ENCODE measurements around the gene ACLY.

ACLY gene

DNA sequence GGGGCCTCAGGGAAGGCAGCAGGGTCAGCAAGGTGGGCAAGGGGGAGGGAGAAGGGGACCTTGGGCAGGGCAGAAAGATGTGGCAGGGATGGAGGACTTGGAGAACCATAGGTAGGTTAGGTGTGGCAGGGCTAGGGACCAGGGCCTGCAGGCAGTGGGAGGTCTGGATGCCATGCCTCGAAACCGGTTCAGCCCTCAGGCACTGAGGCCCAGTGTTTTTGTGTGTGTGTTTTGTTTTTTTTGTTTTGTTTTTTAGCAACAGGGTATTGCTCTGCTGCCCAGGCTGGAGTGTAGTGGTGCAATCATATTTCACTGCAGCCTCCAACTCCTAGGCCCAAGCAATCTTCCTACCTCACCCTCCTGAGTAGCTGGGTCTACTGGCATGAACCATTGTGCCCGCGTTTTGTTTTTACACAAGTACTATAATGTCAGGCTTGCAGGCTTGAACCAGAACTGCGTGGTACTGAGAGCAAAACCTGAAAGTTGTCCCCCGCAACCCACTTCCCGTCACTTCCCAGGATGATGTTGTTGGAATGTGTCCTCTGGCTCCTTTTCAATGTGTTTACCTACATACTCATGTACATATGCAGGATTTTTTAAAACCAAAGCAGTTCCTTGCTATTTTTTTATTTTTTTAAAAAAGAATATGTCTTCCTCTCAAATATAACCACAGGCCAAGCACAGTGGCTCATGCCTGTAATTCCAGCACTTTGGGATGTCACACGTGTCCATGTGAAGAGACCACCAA lies 24.0 kb upstream of the ACLY start:
- Histone ChIP-seq H3K27ac (ENCODE audit: low read depth, low read length, poor library complexity, severe bottlenecking) (no peak overlapping the region), H4K20me1 (ENCODE audit: insufficient read depth, low read length) (no peaks in the 10 kb centered on the region), H3K9ac (ENCODE audit: low read length) (no peak overlapping the region), H3K4me3 (ENCODE audit: low read depth, low read length, poor library complexity, severe bottlenecking) (no peak overlapping the region), H3K9me3 (ENCODE audit: low read length) (no peaks in the 10 kb centered on the region), H3K79me2 (ENCODE audit: insufficient read depth, low read length) (no peaks in the 10 kb centered on the region), H3K4me1 (ENCODE audit: insufficient read depth, low read length, severe bottlenecking) (no peaks in the 10 kb centered on the region), H3F3A (ENCODE audit: insufficient read depth, low read length) (no peaks in the 10 kb centered on the region), H2AFZ (ENCODE audit: low read length) (no peak overlapping the region), H3K4me2 (ENCODE audit: low read length) (no peak overlapping the region), H3K27me3 (ENCODE audit: insufficient read depth, low read length) (no peaks in the 10 kb centered on the region), H3K36me3 (ENCODE audit: insufficient read depth, low read length) (no peaks in the 10 kb centered on the region), H3K9me2 (ENCODE audit: low read depth, low read length) (no peaks in the 10 kb centered on the region)
- no peak for TF ChIP-seq EZH2 (IDR thresholded peaks at IDR 0.05; ENCODE audit: borderline replicate concordance, low read length)
- TF ChIP-seq, protein P1, sequence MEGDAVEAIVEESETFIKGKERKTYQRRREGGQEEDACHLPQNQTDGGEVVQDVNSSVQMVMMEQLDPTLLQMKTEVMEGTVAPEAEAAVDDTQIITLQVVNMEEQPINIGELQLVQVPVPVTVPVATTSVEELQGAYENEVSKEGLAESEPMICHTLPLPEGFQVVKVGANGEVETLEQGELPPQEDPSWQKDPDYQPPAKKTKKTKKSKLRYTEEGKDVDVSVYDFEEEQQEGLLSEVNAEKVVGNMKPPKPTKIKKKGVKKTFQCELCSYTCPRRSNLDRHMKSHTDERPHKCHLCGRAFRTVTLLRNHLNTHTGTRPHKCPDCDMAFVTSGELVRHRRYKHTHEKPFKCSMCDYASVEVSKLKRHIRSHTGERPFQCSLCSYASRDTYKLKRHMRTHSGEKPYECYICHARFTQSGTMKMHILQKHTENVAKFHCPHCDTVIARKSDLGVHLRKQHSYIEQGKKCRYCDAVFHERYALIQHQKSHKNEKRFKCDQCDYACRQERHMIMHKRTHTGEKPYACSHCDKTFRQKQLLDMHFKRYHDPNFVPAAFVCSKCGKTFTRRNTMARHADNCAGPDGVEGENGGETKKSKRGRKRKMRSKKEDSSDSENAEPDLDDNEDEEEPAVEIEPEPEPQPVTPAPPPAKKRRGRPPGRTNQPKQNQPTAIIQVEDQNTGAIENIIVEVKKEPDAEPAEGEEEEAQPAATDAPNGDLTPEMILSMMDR (IDR thresholded peaks at IDR 0.05; ENCODE audit: low read length) = no peak

DNA sequence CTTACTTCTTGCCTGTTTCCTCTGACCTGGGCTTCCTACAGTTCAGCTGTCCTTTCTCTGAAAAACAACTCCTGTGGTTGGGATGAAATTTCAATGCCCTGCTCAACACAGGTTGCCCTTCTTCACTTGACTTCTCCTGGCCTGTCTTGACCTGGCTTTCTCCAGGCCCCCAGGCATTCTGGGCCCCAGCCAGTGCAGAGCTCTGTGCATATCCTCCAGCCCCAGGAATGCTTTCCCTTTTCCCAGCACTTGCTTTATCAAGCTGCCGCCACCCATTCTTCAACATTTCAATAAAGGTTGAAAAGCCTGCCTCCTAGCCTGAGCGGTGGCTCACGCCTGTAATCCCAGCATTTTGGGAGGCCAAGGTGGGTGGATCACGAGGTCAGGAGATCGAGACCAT lies 22.4 kb upstream of the ACLY start:
- H2AFZ ChIP-seq (ENCODE audit: low read length) = no peak overlapping the region
- H3K36me3 ChIP-seq (ENCODE audit: insufficient read depth, low read length) = no peaks in the 10 kb centered on the region; the same call in 1 of the 2 replicates
- H4K20me1 ChIP-seq (ENCODE audit: insufficient read depth, low read length) = no peaks in the 10 kb centered on the region
- no peaks in the 10 kb centered on the region for H3F3A ChIP-seq (ENCODE audit: insufficient read depth, low read length)
- no peaks in the 10 kb centered on the region for H3K9me2 ChIP-seq (ENCODE audit: low read depth, low read length)
- H3K4me1 ChIP-seq (ENCODE audit: insufficient read depth, low read length, severe bottlenecking) = peaks cover 3% of the 10 kb centered on the region
- no peaks in the 10 kb centered on the region for H3K27me3 ChIP-seq (ENCODE audit: insufficient read depth, low read length)
- no peaks in the 10 kb centered on the region for H3K9me3 ChIP-seq (ENCODE audit: low read length)
- no peak overlapping the region for H3K4me3 ChIP-seq (ENCODE audit: low read depth, low read length, poor library complexity, severe bottlenecking)
- H3K79me2 ChIP-seq (ENCODE audit: insufficient read depth, low read length) = no peaks in the 10 kb centered on the region
- H3K27ac ChIP-seq (ENCODE audit: low read depth, low read length, poor library complexity, severe bottlenecking) = no peak overlapping the region
- TF ChIP-seq EZH2 (IDR thresholded peaks at IDR 0.05; ENCODE audit: borderline replicate concordance, low read length) = no peak
- TF ChIP-seq, protein P1 (IDR thresholded peaks at IDR 0.05; ENCODE audit: low read length) = no peak
- no peak overlapping the region for H3K4me2 ChIP-seq (ENCODE audit: low read length)
- no peak overlapping the region for H3K9ac ChIP-seq (ENCODE audit: low read length)

- Histone ChIP-seq H3K4me1 (ENCODE audit: insufficient read depth, low read length, severe bottlenecking) (peaks cover 3% of the 10 kb centered on the region), H3K27ac (ENCODE audit: low read depth, low read length, poor library complexity, severe bottlenecking) (no peak overlapping the region), H4K20me1 (ENCODE audit: insufficient read depth, low read length) (no peaks in the 10 kb centered on the region), H3K4me2 (ENCODE audit: low read length) (no peak overlapping the region), H3K79me2 (ENCODE audit: insufficient read depth, low read length) (no peaks in the 10 kb centered on the region), H3K36me3 (ENCODE audit: insufficient read depth, low read length) (no peaks in the 10 kb centered on the region; the same call in 1 of the 2 replicates), H2AFZ (ENCODE audit: low read length) (no peak overlapping the region), H3K27me3 (ENCODE audit: insufficient read depth, low read length) (no peaks in the 10 kb centered on the region), H3F3A (ENCODE audit: insufficient read depth, low read length) (no peaks in the 10 kb centered on the region), H3K9me3 (ENCODE audit: low read length) (no peaks in the 10 kb centered on the region), H3K9me2 (ENCODE audit: low read depth, low read length) (no peaks in the 10 kb centered on the region), H3K4me3 (ENCODE audit: low read depth, low read length, poor library complexity, severe bottlenecking) (no peak overlapping the region), H3K9ac (ENCODE audit: low read length) (no peak overlapping the region)
- TF ChIP-seq, protein P1 (IDR thresholded peaks at IDR 0.05; ENCODE audit: low read length) = no peak
- TF ChIP-seq EZH2 (IDR thresholded peaks at IDR 0.05; ENCODE audit: borderline replicate concordance, low read length) = no peak
Measured at GRCh38 chr17:41939693-41940090, 20.9 kb upstream of the ACLY start.

Measured in OCI-LY1 (cell line).